Placental pericyte (primary cell): Measurements from ENCODE around the gene GPR150. TPM values are rescaled to one million over a fixed set of nuclear protein-coding genes. Genes with fewer than 3 reads are reported as not detected.

Experiments used
- total RNA-seq: library from RNA; depleted of rRNA; stranded (reverse); fragments of >200 nt; gene quantifications from 2 replicates; pipeline ENCODE4 v1.2.3, GENCODE V29; 2012

GPR150 gene
- total RNA-seq: under 0.01 and 0.43 TPM in 2 replicates

DNA sequence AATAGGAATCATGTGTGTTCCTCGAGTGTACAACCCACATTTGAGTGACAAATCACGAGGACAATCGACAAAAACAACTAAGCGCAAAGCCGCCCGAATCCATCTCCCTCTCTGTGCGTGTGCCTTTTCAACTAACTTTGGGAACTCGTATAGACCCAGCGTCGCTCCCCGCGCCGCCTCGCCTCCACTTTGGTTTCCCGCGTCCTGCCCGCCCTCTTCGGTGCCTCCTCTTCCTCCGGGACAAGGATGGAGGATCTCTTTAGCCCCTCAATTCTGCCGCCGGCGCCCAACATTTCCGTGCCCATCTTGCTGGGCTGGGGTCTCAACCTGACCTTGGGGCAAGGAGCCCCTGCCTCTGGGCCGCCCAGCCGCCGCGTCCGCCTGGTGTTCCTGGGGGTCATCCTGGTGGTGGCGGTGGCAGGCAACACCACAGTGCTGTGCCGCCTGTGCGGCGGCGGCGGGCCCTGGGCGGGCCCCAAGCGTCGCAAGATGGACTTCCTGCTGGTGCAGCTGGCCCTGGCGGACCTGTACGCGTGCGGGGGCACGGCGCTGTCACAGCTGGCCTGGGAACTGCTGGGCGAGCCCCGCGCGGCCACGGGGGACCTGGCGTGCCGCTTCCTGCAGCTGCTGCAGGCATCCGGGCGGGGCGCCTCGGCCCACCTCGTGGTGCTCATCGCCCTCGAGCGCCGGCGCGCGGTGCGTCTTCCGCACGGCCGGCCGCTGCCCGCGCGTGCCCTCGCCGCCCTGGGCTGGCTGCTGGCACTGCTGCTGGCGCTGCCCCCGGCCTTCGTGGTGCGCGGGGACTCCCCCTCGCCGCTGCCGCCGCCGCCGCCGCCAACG is at the start of gene GPR150:
Gene GPR150, plus strand, starts transcription at position 58 of the 840 bp plus-strand sequence. Its CDS starts 189 bp downstream, at position 247.

GRCh38 chr5:95646569-95647431 is 26.9 kb downstream of the GPR150 start, which contains the start of gene RFESD:
RFESD (plus strand) TSS chr5:95646777; CDS start chr5:95652272, 5,495 bp downstream.

Other genes starting within 250 kb of the GPR150 start
- gene FAM81B, start 228.7 kb upstream of the GPR150 start, total RNA-seq: not detected in 2 replicates
- 101 and 140 TPM in 2 replicates for gene SKIC3, start 65.1 kb upstream of the GPR150 start, total RNA-seq
- gene ARSK, start 65.0 kb upstream of the GPR150 start, total RNA-seq: 8.8 and 18.8 TPM in 2 replicates
- gene RFESD, start 26.7 kb downstream of the GPR150 start, total RNA-seq: 1.0 and 2.0 TPM in 2 replicates
- gene SPATA9, start 62.9 kb downstream of the GPR150 start, total RNA-seq: 0.57 and 0.88 TPM in 2 replicates
- gene RHOBTB3, start 111.2 kb downstream of the GPR150 start, total RNA-seq: 128 and 196 TPM in 2 replicates
- gene GLRX, start 202.6 kb downstream of the GPR150 start, total RNA-seq: 54.5 and 146 TPM in 2 replicates